PC-9 (cell line): ENCODE measurements around the gene EPS15.

Experiments used
- CTCF ChIP-seq: fragments of 200-600 bp; sonication (generic); conservative IDR thresholded peaks from 2 replicates; pipeline ENCODE4 v1.6.1; 2017; ENCODE audit warnings: mixed run types, antibody characterized with exemption, mild to moderate bottlenecking, moderate library complexity
- EZH2 ChIP-seq: fragments of 200-600 bp; sonication (generic); IDR thresholded peaks from 2 replicates; pipeline ENCODE4 v1.8.0; 2017; ENCODE audit warnings: antibody characterized with exemption, low read depth

- no peak for TF ChIP-seq CTCF
- TF ChIP-seq EZH2 = no peak
These were observed 202.8 kb downstream of the EPS15 start for GRCh38 chr1:51316113-51316845.
